Liver (tissue), 9 donors: ENCODE measurements around the gene SHOC1. TPM values are rescaled to one million over a fixed set of nuclear protein-coding genes. Genes with fewer than 3 reads are reported as not detected.

Source experiments
- DNase-seq: peaks from one replicate; pipeline ENCODE4 v3.0.0-alpha.2; 2017; ENCODE audit warnings: low spot score
- H3K27ac ChIP-seq, 2 donors: one replicate each; pipeline ENCODE4 v1.7.0; 2013; ENCODE audit warnings: inconsistent platforms in 2 of 2, low read length in 2 of 2, control low read depth in 1 of 2, low read depth in 1 of 2, mild to moderate bottlenecking in 1 of 2
- H3K27me3 ChIP-seq, 4 donors: one replicate each; pipeline versions ENCODE4 v1.6.1 to v1.7.0; 2013; ENCODE audit warnings: low read length in 3 of 4, inconsistent platforms in 1 of 4, mild to moderate bottlenecking in 1 of 4, moderate library complexity in 1 of 4; ENCODE audit not compliant: control insufficient read depth in 4 of 4, insufficient read depth in 4 of 4
- H3K36me3 ChIP-seq, 4 donors: one replicate each; pipeline versions ENCODE4 v1.6.1 to v1.7.0; 2013; ENCODE audit warnings: low read length in 3 of 4, mild to moderate bottlenecking in 3 of 4, low read depth in 1 of 4, moderate library complexity in 1 of 4; ENCODE audit not compliant: control insufficient read depth in 4 of 4, insufficient read depth in 3 of 4
- H3K4me1 ChIP-seq, 4 donors: one replicate each; pipeline versions ENCODE4 v1.6.1 to v1.7.0; 2013; ENCODE audit warnings: low read length in 3 of 4, mild to moderate bottlenecking in 3 of 4, moderate library complexity in 1 of 4; ENCODE audit not compliant: control insufficient read depth in 4 of 4, insufficient read depth in 4 of 4
- H3K4me3 ChIP-seq, 3 donors: one replicate each; pipeline versions ENCODE4 v1.6.1 to v1.7.0; 2013; ENCODE audit warnings: low read length in 3 of 3, control low read depth in 1 of 3, low read depth in 1 of 3, mild to moderate bottlenecking in 1 of 3
- H3K9ac ChIP-seq, 2 donors: one replicate each; pipeline ENCODE4 v1.7.0; 2013; ENCODE audit warnings: low read length in 2 of 2, mild to moderate bottlenecking in 2 of 2, moderate library complexity in 2 of 2, control low read depth in 1 of 2, low read depth in 1 of 2
- H3K9me3 ChIP-seq, 4 donors: one replicate each; pipeline versions ENCODE4 v1.6.1 to v1.7.0; 2013; ENCODE audit warnings: low read length in 3 of 4; ENCODE audit not compliant: control insufficient read depth in 4 of 4
- FOXA1 ChIP-seq: IDR thresholded peaks from 2 replicates; pipeline ENCODE4 v1.6.1; 2016; ENCODE audit warnings: antibody characterized with exemption
- FOXA2 ChIP-seq: IDR thresholded peaks from 2 replicates; pipeline ENCODE4 v1.6.1; 2016; ENCODE audit warnings: antibody characterized with exemption
- GABPA ChIP-seq, 2 donors: IDR thresholded peaks in 1 of 2; conservative IDR thresholded peaks in 1 of 2; 2 replicates each; pipeline ENCODE4 v1.6.1; 2016; ENCODE audit warnings: antibody characterized with exemption in 2 of 2, mild to moderate bottlenecking in 1 of 2, moderate library complexity in 1 of 2
- HNF4A ChIP-seq, 2 donors: conservative IDR thresholded peaks; 2 replicates each; pipeline ENCODE4 v1.6.1; 2016; ENCODE audit warnings: antibody characterized with exemption in 2 of 2, mild to moderate bottlenecking in 2 of 2
- JUND ChIP-seq, 2 donors: IDR thresholded peaks; 2 replicates each; pipeline ENCODE4 v1.6.1; 2016; ENCODE audit warnings: antibody characterized with exemption in 2 of 2
- NR2F2 ChIP-seq: IDR thresholded peaks from 2 replicates; pipeline ENCODE4 v1.6.1; 2016; ENCODE audit warnings: antibody characterized with exemption
- RAD21 ChIP-seq, 2 donors: IDR thresholded peaks; 2 replicates each; pipeline ENCODE4 v1.6.1; 2016; ENCODE audit warnings: antibody characterized with exemption in 2 of 2, mild to moderate bottlenecking in 2 of 2
- RXRA ChIP-seq, 2 donors: IDR thresholded peaks; 2 replicates each; pipeline ENCODE4 v1.6.1; 2017 to 2018; ENCODE audit warnings: antibody characterized with exemption in 2 of 2, mild to moderate bottlenecking in 1 of 2
- SP1 ChIP-seq: IDR thresholded peaks from 2 replicates; pipeline ENCODE4 v1.6.1; 2018; ENCODE audit warnings: antibody characterized with exemption, mild to moderate bottlenecking
- YY1 ChIP-seq: IDR thresholded peaks from 2 replicates; pipeline ENCODE4 v1.6.1; 2016; ENCODE audit warnings: antibody characterized with exemption, mild to moderate bottlenecking
- WGBS: extraction: QIAGEN DNeasy Blood & Tissue Kit; methylation state at CpG from one replicate; pipeline ENCODE4 v1.1.7; 2013; 5-methylcytosine and 5-hydroxymethylcytosine counted together
- polyA plus RNA-seq, 2 donors: library from polyadenylated mRNA; stranded (reverse) in 1 of 2; unstranded in 1 of 2; fragments of 200-250 nt in 1 of 2; fragments of >200 nt in 1 of 2; fragmentation: Nextera tagmentation in 1 of 2; extraction: Ambion mirVana in 1 of 2; gene quantifications; one replicate each; pipeline versions ENCODE4 v1.2.1 to v1.2.3, GENCODE V29; 2013 to 2015
- total RNA-seq, 2 donors: library from RNA; depleted of rRNA; stranded (reverse); fragments of >200 nt; gene quantifications; one replicate each; pipeline ENCODE4 v1.2.3, GENCODE V29; 2014
- TF ChIP-seq, protein P1 (sequence below): IDR thresholded peaks from 2 replicates; pipeline ENCODE4 v1.6.1; 2016; ENCODE audit warnings: antibody characterized with exemption
- TF ChIP-seq, protein P2 (sequence below): fragments of 150-350 bp; IDR thresholded peaks from 2 replicates; pipeline ENCODE4 v1.5.1; 2017; ENCODE audit warnings: improper control_type of control experiment, low read depth, low read length; ENCODE audit not compliant: missing input control
- TF ChIP-seq, protein P3 (sequence below): IDR thresholded peaks from 2 replicates; pipeline ENCODE4 v1.6.1; 2016; ENCODE audit warnings: antibody characterized with exemption, mild to moderate bottlenecking
- TF ChIP-seq, protein P4 (sequence below): IDR thresholded peaks from 2 replicates; pipeline ENCODE4 v1.6.1; 2016; ENCODE audit warnings: antibody characterized with exemption
- donor health status: healthy.
- donor health status: healthy.
- donor health status: healthy.
- donor health status: healthy.
- donor health status: healthy.

Gene SHOC1
- total and polyA plus RNA-seq, 4 donors: 0.13 TPM; not detected in 3

DNA sequence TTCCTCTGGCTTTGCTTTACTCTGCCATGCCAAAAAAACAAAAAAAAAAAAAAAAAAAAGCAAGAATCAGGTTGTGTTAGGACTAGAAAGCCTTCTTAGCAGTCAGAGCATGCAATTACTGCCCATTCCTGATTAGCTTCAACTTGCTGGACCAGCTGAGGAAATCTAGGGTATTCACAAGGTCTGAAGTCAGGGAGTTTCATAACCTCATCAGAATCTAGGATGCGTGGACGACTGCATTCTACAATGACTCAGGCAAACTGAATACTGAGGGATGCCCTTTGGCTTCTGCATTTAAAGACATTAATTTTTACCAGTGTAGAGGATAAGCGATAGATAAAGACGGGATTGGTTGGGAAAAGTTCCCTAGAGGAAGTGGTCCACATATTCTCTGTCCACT lies 39.2 kb upstream of the SHOC1 start:
- H3K36me3 ChIP-seq: no peaks in the 10 kb centered on the region
- WGBS: 92% methylated on average over 4 of the region's 4 CpGs
- H3K4me3 ChIP-seq: no peak overlapping the region
- H3K4me1 ChIP-seq: no peaks in the 10 kb centered on the region
- H3K27me3 ChIP-seq: no peaks in the 10 kb centered on the region
- H3K9ac ChIP-seq: no peak overlapping the region
- H3K9me3 ChIP-seq: no peaks in the 10 kb centered on the region
- TF ChIP-seq, protein P1, sequence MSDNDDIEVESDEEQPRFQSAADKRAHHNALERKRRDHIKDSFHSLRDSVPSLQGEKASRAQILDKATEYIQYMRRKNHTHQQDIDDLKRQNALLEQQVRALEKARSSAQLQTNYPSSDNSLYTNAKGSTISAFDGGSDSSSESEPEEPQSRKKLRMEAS: no peak
- TF ChIP-seq NR2F2: no peak
- TF ChIP-seq, protein P2, sequence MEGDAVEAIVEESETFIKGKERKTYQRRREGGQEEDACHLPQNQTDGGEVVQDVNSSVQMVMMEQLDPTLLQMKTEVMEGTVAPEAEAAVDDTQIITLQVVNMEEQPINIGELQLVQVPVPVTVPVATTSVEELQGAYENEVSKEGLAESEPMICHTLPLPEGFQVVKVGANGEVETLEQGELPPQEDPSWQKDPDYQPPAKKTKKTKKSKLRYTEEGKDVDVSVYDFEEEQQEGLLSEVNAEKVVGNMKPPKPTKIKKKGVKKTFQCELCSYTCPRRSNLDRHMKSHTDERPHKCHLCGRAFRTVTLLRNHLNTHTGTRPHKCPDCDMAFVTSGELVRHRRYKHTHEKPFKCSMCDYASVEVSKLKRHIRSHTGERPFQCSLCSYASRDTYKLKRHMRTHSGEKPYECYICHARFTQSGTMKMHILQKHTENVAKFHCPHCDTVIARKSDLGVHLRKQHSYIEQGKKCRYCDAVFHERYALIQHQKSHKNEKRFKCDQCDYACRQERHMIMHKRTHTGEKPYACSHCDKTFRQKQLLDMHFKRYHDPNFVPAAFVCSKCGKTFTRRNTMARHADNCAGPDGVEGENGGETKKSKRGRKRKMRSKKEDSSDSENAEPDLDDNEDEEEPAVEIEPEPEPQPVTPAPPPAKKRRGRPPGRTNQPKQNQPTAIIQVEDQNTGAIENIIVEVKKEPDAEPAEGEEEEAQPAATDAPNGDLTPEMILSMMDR: no peak
- TF ChIP-seq, protein P3, sequence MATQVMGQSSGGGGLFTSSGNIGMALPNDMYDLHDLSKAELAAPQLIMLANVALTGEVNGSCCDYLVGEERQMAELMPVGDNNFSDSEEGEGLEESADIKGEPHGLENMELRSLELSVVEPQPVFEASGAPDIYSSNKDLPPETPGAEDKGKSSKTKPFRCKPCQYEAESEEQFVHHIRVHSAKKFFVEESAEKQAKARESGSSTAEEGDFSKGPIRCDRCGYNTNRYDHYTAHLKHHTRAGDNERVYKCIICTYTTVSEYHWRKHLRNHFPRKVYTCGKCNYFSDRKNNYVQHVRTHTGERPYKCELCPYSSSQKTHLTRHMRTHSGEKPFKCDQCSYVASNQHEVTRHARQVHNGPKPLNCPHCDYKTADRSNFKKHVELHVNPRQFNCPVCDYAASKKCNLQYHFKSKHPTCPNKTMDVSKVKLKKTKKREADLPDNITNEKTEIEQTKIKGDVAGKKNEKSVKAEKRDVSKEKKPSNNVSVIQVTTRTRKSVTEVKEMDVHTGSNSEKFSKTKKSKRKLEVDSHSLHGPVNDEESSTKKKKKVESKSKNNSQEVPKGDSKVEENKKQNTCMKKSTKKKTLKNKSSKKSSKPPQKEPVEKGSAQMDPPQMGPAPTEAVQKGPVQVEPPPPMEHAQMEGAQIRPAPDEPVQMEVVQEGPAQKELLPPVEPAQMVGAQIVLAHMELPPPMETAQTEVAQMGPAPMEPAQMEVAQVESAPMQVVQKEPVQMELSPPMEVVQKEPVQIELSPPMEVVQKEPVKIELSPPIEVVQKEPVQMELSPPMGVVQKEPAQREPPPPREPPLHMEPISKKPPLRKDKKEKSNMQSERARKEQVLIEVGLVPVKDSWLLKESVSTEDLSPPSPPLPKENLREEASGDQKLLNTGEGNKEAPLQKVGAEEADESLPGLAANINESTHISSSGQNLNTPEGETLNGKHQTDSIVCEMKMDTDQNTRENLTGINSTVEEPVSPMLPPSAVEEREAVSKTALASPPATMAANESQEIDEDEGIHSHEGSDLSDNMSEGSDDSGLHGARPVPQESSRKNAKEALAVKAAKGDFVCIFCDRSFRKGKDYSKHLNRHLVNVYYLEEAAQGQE: no peak
- TF ChIP-seq, protein P4, sequence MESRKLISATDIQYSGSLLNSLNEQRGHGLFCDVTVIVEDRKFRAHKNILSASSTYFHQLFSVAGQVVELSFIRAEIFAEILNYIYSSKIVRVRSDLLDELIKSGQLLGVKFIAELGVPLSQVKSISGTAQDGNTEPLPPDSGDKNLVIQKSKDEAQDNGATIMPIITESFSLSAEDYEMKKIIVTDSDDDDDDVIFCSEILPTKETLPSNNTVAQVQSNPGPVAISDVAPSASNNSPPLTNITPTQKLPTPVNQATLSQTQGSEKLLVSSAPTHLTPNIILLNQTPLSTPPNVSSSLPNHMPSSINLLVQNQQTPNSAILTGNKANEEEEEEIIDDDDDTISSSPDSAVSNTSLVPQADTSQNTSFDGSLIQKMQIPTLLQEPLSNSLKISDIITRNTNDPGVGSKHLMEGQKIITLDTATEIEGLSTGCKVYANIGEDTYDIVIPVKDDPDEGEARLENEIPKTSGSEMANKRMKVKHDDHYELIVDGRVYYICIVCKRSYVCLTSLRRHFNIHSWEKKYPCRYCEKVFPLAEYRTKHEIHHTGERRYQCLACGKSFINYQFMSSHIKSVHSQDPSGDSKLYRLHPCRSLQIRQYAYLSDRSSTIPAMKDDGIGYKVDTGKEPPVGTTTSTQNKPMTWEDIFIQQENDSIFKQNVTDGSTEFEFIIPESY: no peak
- TF ChIP-seq FOXA1: no peak
- H3K27ac ChIP-seq: no peak overlapping the region
- no peak for DNase-seq

DNA sequence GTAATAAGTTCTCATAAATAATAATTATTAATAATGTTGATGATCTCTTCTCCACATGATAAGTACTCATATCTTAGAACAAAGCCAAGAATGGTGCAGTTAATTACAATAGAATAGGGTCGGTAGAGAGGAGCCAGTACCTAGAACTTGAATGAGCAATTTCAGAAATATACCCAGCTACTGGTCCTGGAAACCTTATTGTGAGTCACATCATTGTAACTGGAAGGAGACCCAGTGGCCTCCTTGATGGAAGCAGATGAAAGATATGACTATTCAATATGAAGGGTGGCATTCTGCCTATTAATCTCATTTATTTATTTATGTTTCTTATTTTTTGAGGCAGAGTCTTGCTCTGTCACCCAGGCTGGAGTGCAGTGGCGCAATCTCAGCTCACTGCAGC lies 37.7 kb upstream of the SHOC1 start:
- DNase-seq: no peak
- Histone ChIP-seq H3K4me1 (no peaks in the 10 kb centered on the region), H3K27me3 (no peaks in the 10 kb centered on the region), H3K9me3 (no peaks in the 10 kb centered on the region), H3K9ac (no peak overlapping the region), H3K36me3 (no peaks in the 10 kb centered on the region), H3K27ac (no peak overlapping the region), H3K4me3 (no peak overlapping the region)
- 97% methylated on average over 2 of the region's 2 CpGs for WGBS
- no peak for TF ChIP-seq RXRA (IDR thresholded peaks at IDR 0.05)
- no peak for TF ChIP-seq JUND (IDR thresholded peaks at IDR 0.05)
- TF ChIP-seq, protein P1: no peak
- no peak for TF ChIP-seq HNF4A (conservative IDR thresholded peaks at IDR 0.05)
- TF ChIP-seq FOXA2: no peak
- TF ChIP-seq, protein P4: no peak
- TF ChIP-seq GABPA (IDR thresholded peaks at IDR 0.05 in 1 of 2, conservative IDR thresholded peaks at IDR 0.05 in 1 of 2): no peak
- TF ChIP-seq RAD21 (IDR thresholded peaks at IDR 0.05): no peak
- no peak for TF ChIP-seq FOXA1
- TF ChIP-seq SP1: no peak
- no peak for TF ChIP-seq NR2F2
- TF ChIP-seq, protein P2: no peak
- no peak for TF ChIP-seq YY1
